ENCODE measurements around the gene TFDP1. TPM values are rescaled to one million over a fixed set of nuclear protein-coding genes. Genes with fewer than 3 reads are reported as not detected.

Gene TFDP1
- total RNA-seq, 1 donor from 2014 or later, result 40.0 TPM

DNA sequence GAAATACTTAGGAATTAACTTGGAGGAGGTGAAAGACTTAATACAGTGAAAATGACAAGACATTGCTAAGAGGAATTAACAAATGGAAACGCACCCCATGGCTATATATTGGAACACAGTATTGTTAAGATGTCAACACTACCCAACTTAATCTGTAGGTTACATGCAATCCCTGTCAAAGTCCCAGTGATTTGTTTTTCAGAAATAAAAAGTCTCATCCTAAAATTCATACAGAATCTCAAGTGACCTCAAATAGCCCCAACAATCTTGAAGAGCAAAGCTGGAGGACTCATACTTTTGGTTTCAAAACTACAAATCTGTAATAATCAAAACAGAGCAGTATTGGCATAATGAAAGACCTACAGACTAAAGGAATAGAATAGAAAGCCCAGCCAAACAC is 60.2 kb downstream of the TFDP1 start:
- Histone ChIP-seq H3K4me1 (peaks cover 20% of the 10 kb centered on the region), H3K36me3 (peaks cover 0 to 17% of the 10 kb centered on the region in 2 donors), H3K4me3 (no peak overlapping the region), H3K9me3 (no peaks in the 10 kb centered on the region), H3K27ac (no peak overlapping the region), H3K27me3 (no peaks in the 10 kb centered on the region)
- no peak for DNase-seq (ENCODE audit: extremely low spot score in 2 of 2)
- intact Hi-C loops (cut with DNase I), result no loop called here
- TF ChIP-seq POLR2A (IDR thresholded peaks at IDR 0.05) (no peak), POLR2AphosphoS5 (IDR thresholded peaks at IDR 0.05; ENCODE audit: insufficient read depth in 1 of 2, low read depth in 1 of 2) (no peak)
- TF ChIP-seq, protein P1, sequence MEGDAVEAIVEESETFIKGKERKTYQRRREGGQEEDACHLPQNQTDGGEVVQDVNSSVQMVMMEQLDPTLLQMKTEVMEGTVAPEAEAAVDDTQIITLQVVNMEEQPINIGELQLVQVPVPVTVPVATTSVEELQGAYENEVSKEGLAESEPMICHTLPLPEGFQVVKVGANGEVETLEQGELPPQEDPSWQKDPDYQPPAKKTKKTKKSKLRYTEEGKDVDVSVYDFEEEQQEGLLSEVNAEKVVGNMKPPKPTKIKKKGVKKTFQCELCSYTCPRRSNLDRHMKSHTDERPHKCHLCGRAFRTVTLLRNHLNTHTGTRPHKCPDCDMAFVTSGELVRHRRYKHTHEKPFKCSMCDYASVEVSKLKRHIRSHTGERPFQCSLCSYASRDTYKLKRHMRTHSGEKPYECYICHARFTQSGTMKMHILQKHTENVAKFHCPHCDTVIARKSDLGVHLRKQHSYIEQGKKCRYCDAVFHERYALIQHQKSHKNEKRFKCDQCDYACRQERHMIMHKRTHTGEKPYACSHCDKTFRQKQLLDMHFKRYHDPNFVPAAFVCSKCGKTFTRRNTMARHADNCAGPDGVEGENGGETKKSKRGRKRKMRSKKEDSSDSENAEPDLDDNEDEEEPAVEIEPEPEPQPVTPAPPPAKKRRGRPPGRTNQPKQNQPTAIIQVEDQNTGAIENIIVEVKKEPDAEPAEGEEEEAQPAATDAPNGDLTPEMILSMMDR (IDR thresholded peaks at IDR 0.05), result no peak

DNA sequence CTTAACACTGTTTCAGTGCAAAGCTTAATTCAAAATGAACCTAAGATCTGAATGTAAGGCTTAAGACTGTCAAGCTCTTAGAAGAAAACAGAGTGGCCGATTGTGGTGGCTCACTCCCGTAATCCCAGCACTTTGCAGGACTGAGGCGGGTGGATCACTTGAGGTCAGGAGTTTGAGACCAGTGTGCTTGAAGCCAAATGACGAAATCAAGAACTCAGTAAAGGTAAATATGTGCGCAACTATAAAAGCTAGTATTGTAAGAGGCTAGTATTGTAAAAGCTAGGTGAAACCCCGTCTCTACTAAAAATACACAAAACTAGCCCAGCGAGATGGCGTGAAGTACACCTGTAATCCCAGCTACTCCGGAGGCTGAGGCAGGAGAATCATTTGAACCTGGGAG is 60.8 kb downstream of the TFDP1 start:
- no peak for TF ChIP-seq POLR2A (IDR thresholded peaks at IDR 0.05)
- TF ChIP-seq POLR2AphosphoS5 (IDR thresholded peaks at IDR 0.05; ENCODE audit: insufficient read depth in 1 of 2, low read depth in 1 of 2), result no peak
- TF ChIP-seq, protein P1 (IDR thresholded peaks at IDR 0.05), result no peak
- Histone ChIP-seq H3K9me3 (no peaks in the 10 kb centered on the region), H3K27me3 (no peaks in the 10 kb centered on the region), H3K4me3 (no peak overlapping the region), H3K27ac (no peak overlapping the region), H3K36me3 (peaks cover 0 to 12% of the 10 kb centered on the region in 2 donors), H3K4me1 (peaks cover 20% of the 10 kb centered on the region)
- intact Hi-C loops (cut with DNase I), result no loop called here
- no peak for DNase-seq (ENCODE audit: extremely low spot score in 2 of 2)

DNA sequence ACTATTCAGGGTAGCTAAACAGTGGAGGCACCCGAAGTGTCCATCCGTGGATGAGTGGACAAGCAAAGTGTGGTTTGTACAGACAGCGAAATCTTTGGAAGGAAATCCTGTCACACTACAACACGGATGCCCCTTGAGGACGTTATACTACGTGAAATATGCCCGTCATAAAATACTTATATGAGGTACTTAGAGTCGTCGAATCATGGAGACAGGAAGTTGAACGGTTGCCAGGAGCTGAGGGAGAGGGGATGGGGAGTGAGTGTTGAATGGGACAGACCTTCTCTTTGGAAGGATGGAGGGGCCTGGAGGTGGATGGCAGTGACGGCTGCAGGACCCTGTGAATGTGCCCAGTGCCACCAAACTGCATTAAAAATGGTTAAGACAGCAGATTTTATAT is 61.8 kb downstream of the TFDP1 start:
- Histone ChIP-seq H3K27ac (no peak overlapping the region), H3K4me1 (peaks cover 20% of the 10 kb centered on the region), H3K4me3 (no peak overlapping the region), H3K36me3 (peaks cover 0 to 7% of the 10 kb centered on the region in 2 donors), H3K27me3 (no peaks in the 10 kb centered on the region), H3K9me3 (no peaks in the 10 kb centered on the region)
- no peak for DNase-seq (ENCODE audit: extremely low spot score in 2 of 2)
- no peak for TF ChIP-seq POLR2AphosphoS5 (IDR thresholded peaks at IDR 0.05; ENCODE audit: insufficient read depth in 1 of 2, low read depth in 1 of 2)
- TF ChIP-seq, protein P1 (IDR thresholded peaks at IDR 0.05), result no peak
- no peak for TF ChIP-seq POLR2A (IDR thresholded peaks at IDR 0.05)
- intact Hi-C loops (cut with DNase I), result no loop called here

DNA sequence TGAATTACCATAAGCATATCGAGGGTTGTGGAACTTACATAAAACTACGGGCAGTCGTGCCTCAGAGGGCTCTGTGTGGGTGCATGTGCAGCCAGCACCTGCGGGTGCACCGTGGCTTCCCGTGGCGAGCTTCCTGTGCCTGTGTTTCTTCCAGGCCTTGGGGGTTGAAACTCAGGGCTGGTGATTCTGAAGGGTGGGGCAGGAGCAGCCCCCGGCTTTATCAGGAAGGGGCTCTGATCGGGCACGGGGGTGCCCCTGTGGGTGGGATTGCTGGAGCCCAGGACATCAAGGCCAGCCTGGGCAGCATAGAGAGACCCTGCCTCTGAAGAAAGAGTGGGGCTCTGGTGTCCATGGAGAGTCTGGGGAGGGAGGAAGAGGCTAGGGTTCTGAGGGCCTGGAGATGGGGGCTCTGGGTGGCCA is 62.4 kb downstream of the TFDP1 start:
- no peak overlapping the region for H3K27ac ChIP-seq

More for the DNA sequence above, 62.4 kb downstream of the TFDP1 start:
- intact Hi-C loops (cut with DNase I), result no loop called here
- H3K27me3 ChIP-seq, result no peaks in the 10 kb centered on the region
- no peak overlapping the region for H3K4me3 ChIP-seq
- peaks cover 0 to under 1% of the 10 kb centered on the region in 2 donors for H3K36me3 ChIP-seq
- peaks cover 20% of the 10 kb centered on the region for H3K4me1 ChIP-seq
- no peak for DNase-seq (ENCODE audit: extremely low spot score in 2 of 2)
- no peak for TF ChIP-seq POLR2AphosphoS5 (IDR thresholded peaks at IDR 0.05; ENCODE audit: insufficient read depth in 1 of 2, low read depth in 1 of 2)
- TF ChIP-seq, protein P1 (IDR thresholded peaks at IDR 0.05), result no peak
- no peak for TF ChIP-seq POLR2A (IDR thresholded peaks at IDR 0.05)
- no peaks in the 10 kb centered on the region for H3K9me3 ChIP-seq

Data from vagina (tissue), 2 donors.